H1 (cell line): ENCODE results near the gene PLEKHG4.

Source experiments
- CTCF ChIP-seq, 3 experiments: IDR thresholded peaks; 1 replicate in 2 of 3; 2 replicates in 1 of 3; pipeline versions ENCODE4 v1.5.1 to v1.6.1; 2011; ENCODE audit warnings: low read length in 3 of 3, mild to moderate bottlenecking in 3 of 3, inconsistent platforms in 2 of 3, low read depth in 1 of 3, moderate library complexity in 1 of 3; ENCODE audit not compliant: insufficient read depth in 1 of 3; ENCODE audit errors: control extremely low read depth in 1 of 3
- EZH2 ChIP-seq: fragments of 200-600 bp; sonication (generic); IDR thresholded peaks from 2 replicates; pipeline ENCODE4 v1.7.1; 2012; ENCODE audit warnings: low read depth, mild to moderate bottlenecking, moderate library complexity, low read length, inconsistent platforms; ENCODE audit not compliant: severe bottlenecking
- JUND ChIP-seq: IDR thresholded peaks from 2 replicates; pipeline ENCODE4 v1.6.1; 2011; ENCODE audit warnings: mild to moderate bottlenecking, improper control_type of control experiment, low read length
- POLR2A ChIP-seq, 2 experiments: IDR thresholded peaks; 1 replicate in 1 of 2; 2 replicates in 1 of 2; pipeline ENCODE4 v1.6.1; 2011; ENCODE audit warnings: low read depth in 2 of 2, low read length in 2 of 2, mild to moderate bottlenecking in 2 of 2; ENCODE audit errors: control extremely low read depth in 1 of 2
- POLR2AphosphoS5 ChIP-seq: IDR thresholded peaks from 2 replicates; pipeline ENCODE4 v1.6.1; 2011; ENCODE audit warnings: low read depth, low read length
- SRF ChIP-seq: IDR thresholded peaks from 2 replicates; pipeline ENCODE4 v1.6.1; 2011; ENCODE audit warnings: mild to moderate bottlenecking, low read depth, low read length, moderate library complexity
- TEAD4 ChIP-seq: IDR thresholded peaks from 2 replicates; pipeline ENCODE4 v1.6.1; 2012; ENCODE audit warnings: low read depth, low read length, inconsistent platforms, mixed read lengths

- TF ChIP-seq SRF: no peak
- TF ChIP-seq EZH2: no peak
- TF ChIP-seq CTCF (IDR thresholded peaks at IDR 0.05; ENCODE audit: control extremely low read depth in 1 of 3, insufficient read depth in 1 of 3, low read depth in 1 of 3, low read length in 3 of 3): peak; percentile 2 to 18 (median 8); a peak in 3 of 4 replicates
- no peak for TF ChIP-seq JUND
- TF ChIP-seq TEAD4: no peak
- TF ChIP-seq POLR2A (IDR thresholded peaks at IDR 0.05; ENCODE audit: control extremely low read depth in 1 of 2, low read depth in 2 of 2, low read length in 2 of 2): no peak
- TF ChIP-seq POLR2AphosphoS5: no peak
Measured at GRCh38 chr16:67305216-67306071, 26.1 kb downstream of the PLEKHG4 start.
